HepG2 (cell line): ENCODE results near the gene PTTG1. TPM values are rescaled to one million over a fixed set of nuclear protein-coding genes. Genes with fewer than 3 reads are reported as not detected.

ENCODE experiments used
- ARID5B ChIP-seq: IDR thresholded peaks from 2 replicates; pipeline ENCODE4 v1.4.0; 2020; ENCODE audit warnings: mild to moderate bottlenecking, missing genetic modification reagents
- GATAD2A ChIP-seq: IDR thresholded peaks from 2 replicates; pipeline ENCODE4 v1.6.1; 2016
- HNF1A ChIP-seq, 2 experiments: sonication (generic) in 1 of 2; formaldehyde crosslinking in 1 of 2; IDR thresholded peaks; 2 replicates each; pipeline versions ENCODE4 v1.4.0 to v1.6.1; 2016 to 2020; ENCODE audit warnings: borderline replicate concordance in 1 of 2, low read depth in 1 of 2, mild to moderate bottlenecking in 1 of 2, missing genetic modification reagents in 1 of 2
- HOXA3 ChIP-seq: sonication (generic); formaldehyde crosslinking; IDR thresholded peaks from 2 replicates; pipeline ENCODE4 v1.5.0; 2020; ENCODE audit warnings: missing genetic modification reagents
- KDM2A ChIP-seq: sonication (generic); formaldehyde crosslinking; IDR thresholded peaks from 2 replicates; pipeline ENCODE4 v1.4.0; 2020; ENCODE audit warnings: low read depth, missing genetic modification reagents, borderline replicate concordance
- MYNN ChIP-seq: sonication (generic); formaldehyde crosslinking; IDR thresholded peaks from 2 replicates; pipeline ENCODE4 v1.4.0; 2020; ENCODE audit warnings: mild to moderate bottlenecking, low read depth, missing genetic modification reagents
- TEF ChIP-seq: sonication (generic); formaldehyde crosslinking; IDR thresholded peaks from 2 replicates; pipeline ENCODE4 v1.5.0; 2020; ENCODE audit warnings: missing genetic modification reagents
- ZNF34 ChIP-seq: sonication (generic); formaldehyde crosslinking; IDR thresholded peaks from 2 replicates; pipeline ENCODE4 v1.4.0; 2020; ENCODE audit warnings: mild to moderate bottlenecking, missing genetic modification reagents, borderline replicate concordance
- ZNF414 ChIP-seq: sonication (generic); formaldehyde crosslinking; IDR thresholded peaks from 2 replicates; pipeline ENCODE4 v1.5.0; 2020; ENCODE audit warnings: missing genetic modification reagents
- ZNF709 ChIP-seq: sonication (generic); formaldehyde crosslinking; IDR thresholded peaks from 2 replicates; pipeline ENCODE4 v1.5.0; 2020; ENCODE audit warnings: mild to moderate bottlenecking, missing genetic modification reagents
- ZUFSP ChIP-seq: sonication (generic); formaldehyde crosslinking; IDR thresholded peaks from 2 replicates; pipeline ENCODE4 v1.9.0; 2021; ENCODE audit warnings: missing genetic modification reagents, mild to moderate bottlenecking, borderline replicate concordance
- polyA plus RNA-seq, 8 experiments: library from polyadenylated mRNA; depleted of rRNA in 3 of 8; stranded (reverse) in 7 of 8; unstranded in 1 of 8; fragments of >200 nt; fragmentation: Illumina TruSeq in 4 of 8; extraction: Trizol in 4 of 8; gene quantifications; 2 replicates each; pipeline versions ENCODE4 v1.2.1 to v1.2.3, GENCODE V29; 2011 to 2016; ENCODE audit warnings: low read depth in 4 of 8, missing spikeins in 1 of 8, mixed read lengths in 1 of 8; ENCODE audit not compliant: insufficient read depth in 1 of 8
- total RNA-seq, 5 experiments: library from RNA; depleted of rRNA; stranded (reverse); fragments of >200 nt; fragmentation: Illumina TruSeq; extraction: Trizol; gene quantifications; 2 replicates each; pipeline ENCODE4 v1.2.3, GENCODE V29; 2016; ENCODE audit warnings: low read depth in 1 of 5
- TF ChIP-seq, protein P1 (sequence below): sonication (generic); formaldehyde crosslinking; IDR thresholded peaks from 2 replicates; pipeline ENCODE4 v1.5.0; 2020; ENCODE audit warnings: mild to moderate bottlenecking, missing genetic modification reagents

Gene PTTG1
- total and polyA plus RNA-seq, 2 of the 13 experiments (the other 11 are each of a cell fraction or from before 2014, with no cell fraction given): 102 to 161 TPM

GRCh38 chr5:160463740-160464465 is 42.2 kb downstream of the PTTG1 start (continued):
- TF ChIP-seq ARID5B (CRISPR knock-in tag) (peak; percentile 79), ZUFSP (no peak), ZNF709 (CRISPR knock-in tag) (0 out of 2 replicates have a peak, but pooled peaks have one; percentile 33), GATAD2A (CRISPR knock-in tag) (peak; percentile 85), HOXA3 (CRISPR knock-in tag) (no peak), HNF1A (IDR thresholded peaks at IDR 0.05; ENCODE audit: low read depth) (peak; percentile 19; the same call in 1 of the 2 replicates), HNF1A (CRISPR knock-in tag; IDR thresholded peaks at IDR 0.05; ENCODE audit: borderline replicate concordance) (no peak; the same call in 1 of the 2 replicates), KDM2A (CRISPR knock-in tag) (no peak), ZNF414 (CRISPR knock-in tag) (no peak), MYNN (CRISPR knock-in tag) (no peak), TEF (no peak), ZNF34 (no peak)
- TF ChIP-seq, protein P1, sequence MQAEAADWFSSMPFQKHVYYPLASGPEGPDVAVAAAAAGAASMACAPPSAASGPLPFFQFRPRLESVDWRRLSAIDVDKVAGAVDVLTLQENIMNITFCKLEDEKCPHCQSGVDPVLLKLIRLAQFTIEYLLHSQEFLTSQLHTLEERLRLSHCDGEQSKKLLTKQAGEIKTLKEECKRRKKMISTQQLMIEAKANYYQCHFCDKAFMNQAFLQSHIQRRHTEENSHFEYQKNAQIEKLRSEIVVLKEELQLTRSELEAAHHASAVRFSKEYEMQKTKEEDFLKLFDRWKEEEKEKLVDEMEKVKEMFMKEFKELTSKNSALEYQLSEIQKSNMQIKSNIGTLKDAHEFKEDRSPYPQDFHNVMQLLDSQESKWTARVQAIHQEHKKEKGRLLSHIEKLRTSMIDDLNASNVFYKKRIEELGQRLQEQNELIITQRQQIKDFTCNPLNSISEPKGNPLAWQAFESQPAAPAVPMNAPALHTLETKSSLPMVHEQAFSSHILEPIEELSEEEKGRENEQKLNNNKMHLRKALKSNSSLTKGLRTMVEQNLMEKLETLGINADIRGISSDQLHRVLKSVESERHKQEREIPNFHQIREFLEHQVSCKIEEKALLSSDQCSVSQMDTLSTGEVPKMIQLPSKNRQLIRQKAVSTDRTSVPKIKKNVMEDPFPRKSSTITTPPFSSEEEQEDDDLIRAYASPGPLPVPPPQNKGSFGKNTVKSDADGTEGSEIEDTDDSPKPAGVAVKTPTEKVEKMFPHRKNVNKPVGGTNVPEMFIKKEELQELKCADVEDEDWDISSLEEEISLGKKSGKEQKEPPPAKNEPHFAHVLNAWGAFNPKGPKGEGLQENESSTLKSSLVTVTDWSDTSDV (CRISPR knock-in tag): no peak
